Measurements from ENCODE around the gene RPL27.
"Not testable (repeated sequence)": the region's sequence is repeated elsewhere in the genome, so short reads cannot be mapped to it uniquely, and the experiment has no call there.

RPL27 gene

GRCh38 chr17:42985225-42985624, 13.0 kb upstream of the RPL27 start:
- H3K27ac Mint-ChIP-seq = no peak overlapping the region
- H3K27me3 Mint-ChIP-seq = no peaks in the 10 kb centered on the region
- H3K9me3 Mint-ChIP-seq = no peaks in the 10 kb centered on the region
- peaks cover 17% of the 10 kb centered on the region for H3K36me3 Mint-ChIP-seq
- no peak overlapping the region for H3K4me3 Mint-ChIP-seq
- H3K4me1 Mint-ChIP-seq = peaks cover 34% of the 10 kb centered on the region

- peaks cover 13% of the 10 kb centered on the region for H3K4me1 Mint-ChIP-seq
- H3K36me3 Mint-ChIP-seq = peaks cover 19% of the 10 kb centered on the region
- H3K9me3 Mint-ChIP-seq = no peaks in the 10 kb centered on the region
- no peak overlapping the region for H3K4me3 Mint-ChIP-seq
- H3K27me3 Mint-ChIP-seq = no peaks in the 10 kb centered on the region
- no peak overlapping the region for H3K27ac Mint-ChIP-seq
These were observed 9.1 kb upstream of the RPL27 start for GRCh38 chr17:42989141-42989540.

- H3K4me3 Mint-ChIP-seq = no peak overlapping the region
- no peaks in the 10 kb centered on the region for H3K27me3 Mint-ChIP-seq
- H3K9me3 Mint-ChIP-seq = no peaks in the 10 kb centered on the region
- H3K4me1 Mint-ChIP-seq = peaks cover 10% of the 10 kb centered on the region
- H3K36me3 Mint-ChIP-seq = peaks cover 19% of the 10 kb centered on the region
- H3K27ac Mint-ChIP-seq = peak overlapping the region; percentile 23
These were observed 8.2 kb upstream of the RPL27 start for GRCh38 chr17:42989726-42990652.

GRCh38 chr17:42991471-42991870, 6.7 kb upstream of the RPL27 start:
- Mint-ChIP-seq H3K4me1 (no peaks in the 10 kb centered on the region), H3K36me3 (peaks cover 17% of the 10 kb centered on the region), H3K27me3 (no peaks in the 10 kb centered on the region), H3K4me3 (no peak overlapping the region), H3K9me3 (no peaks in the 10 kb centered on the region), H3K27ac (no peak overlapping the region)

- Mint-ChIP-seq H3K4me3 (no peak overlapping the region), H3K27me3 (no peaks in the 10 kb centered on the region), H3K4me1 (peaks cover 7% of the 10 kb centered on the region), H3K27ac (no peak overlapping the region), H3K9me3 (no peaks in the 10 kb centered on the region), H3K36me3 (peaks cover 17% of the 10 kb centered on the region)
These were observed 5.3 kb upstream of the RPL27 start for GRCh38 chr17:42992872-42993271.

GRCh38 chr17:42993913-42994312, 4.3 kb upstream of the RPL27 start:
- Mint-ChIP-seq H3K4me1 (peaks cover 10% of the 10 kb centered on the region), H3K36me3 (peaks cover 15% of the 10 kb centered on the region)
- H3K4me3 Mint-ChIP-seq, H3K9me3 Mint-ChIP-seq, H3K27me3 Mint-ChIP-seq, H3K27ac Mint-ChIP-seq: not testable (repeated sequence)

GRCh38 chr17:42997390-42997983, 732 bp upstream of the RPL27 start:
- H3K4me3 Mint-ChIP-seq = peak overlapping the region; percentile 98
- H3K9me3 Mint-ChIP-seq = no peaks in the 10 kb centered on the region
- peak overlapping the region; percentile 99 for H3K27ac Mint-ChIP-seq
- H3K4me1 Mint-ChIP-seq = peaks cover 24% of the 10 kb centered on the region
- peaks cover 16% of the 10 kb centered on the region for H3K36me3 Mint-ChIP-seq
- H3K27me3 Mint-ChIP-seq = no peaks in the 10 kb centered on the region

- Mint-ChIP-seq H3K27ac (peak overlapping the region; percentile 99), H3K4me1 (peaks cover 24% of the 10 kb centered on the region), H3K36me3 (peaks cover 16% of the 10 kb centered on the region)
These were observed 845 bp downstream of the RPL27 start for GRCh38 chr17:42999003-42999525.

GRCh38 chr17:43000894-43001293, 2.7 kb downstream of the RPL27 start:
- Mint-ChIP-seq H3K27ac (peak overlapping the region; percentile 74), H3K4me3 (peak overlapping the region; percentile 11), H3K4me1 (peaks cover 24% of the 10 kb centered on the region), H3K36me3 (peaks cover 16% of the 10 kb centered on the region)
- not testable (repeated sequence) for H3K27me3 Mint-ChIP-seq, H3K9me3 Mint-ChIP-seq

More at GRCh38 chr17:42999003-42999525, 845 bp downstream of the RPL27 start:
- H3K9me3 Mint-ChIP-seq = no peaks in the 10 kb centered on the region
- H3K27me3 Mint-ChIP-seq = no peaks in the 10 kb centered on the region
- H3K4me3 Mint-ChIP-seq = peak overlapping the region; percentile 98

GRCh38 chr17:43003542-43004172, 5.4 kb downstream of the RPL27 start:
- Mint-ChIP-seq H3K36me3 (peaks cover 17% of the 10 kb centered on the region), H3K27me3 (no peaks in the 10 kb centered on the region), H3K4me1 (peaks cover 27% of the 10 kb centered on the region), H3K9me3 (no peaks in the 10 kb centered on the region), H3K4me3 (no peak overlapping the region), H3K27ac (peak overlapping the region; percentile 69)

- H3K4me3 Mint-ChIP-seq = peak within 1 kb of the TSS; percentile 100
- no peaks in the 10 kb centered on the region for H3K9me3 Mint-ChIP-seq
- H3K27me3 Mint-ChIP-seq = no peaks in the 10 kb centered on the region
- H3K27ac Mint-ChIP-seq = peak within 1 kb of the TSS; percentile 100
- H3K4me1 Mint-ChIP-seq = peaks cover 33% of the 10 kb centered on the region
- H3K36me3 Mint-ChIP-seq = peaks cover 3% of the 10 kb centered on the region
These were observed 8.7 kb downstream of the RPL27 start, which contains the start of gene IFI35 for GRCh38 chr17:43006639-43007551. Gene IFI35, plus strand, starts transcription at chr17:43006784. Its CDS starts 164 bp downstream, at chr17:43006948.

GRCh38 chr17:43010667-43011308, 12.6 kb downstream of the RPL27 start:
- H3K36me3 Mint-ChIP-seq = peaks cover 10% of the 10 kb centered on the region
- no peaks in the 10 kb centered on the region for H3K9me3 Mint-ChIP-seq
- H3K4me1 Mint-ChIP-seq = peaks cover 36% of the 10 kb centered on the region
- H3K4me3 Mint-ChIP-seq = no peak overlapping the region
- H3K27me3 Mint-ChIP-seq = no peaks in the 10 kb centered on the region
- H3K27ac Mint-ChIP-seq = peak overlapping the region; percentile 52

GRCh38 chr17:43011728-43012472, 13.7 kb downstream of the RPL27 start:
- Mint-ChIP-seq H3K27ac (no peak overlapping the region), H3K4me3 (no peak overlapping the region), H3K4me1 (peaks cover 30% of the 10 kb centered on the region), H3K9me3 (no peaks in the 10 kb centered on the region), H3K36me3 (peaks cover 8% of the 10 kb centered on the region), H3K27me3 (no peaks in the 10 kb centered on the region)

- Mint-ChIP-seq H3K27me3 (no peaks in the 10 kb centered on the region), H3K9me3 (no peaks in the 10 kb centered on the region), H3K4me3 (no peak overlapping the region), H3K27ac (no peak overlapping the region), H3K4me1 (peaks cover 23% of the 10 kb centered on the region), H3K36me3 (peaks cover 8% of the 10 kb centered on the region)
These were observed 15.1 kb downstream of the RPL27 start for GRCh38 chr17:43013296-43013695.

Measured in activated naive CD4-positive, alpha-beta T cell treated with anti-CD3 and anti-CD28 coated beads, Interleukin-2, amount 50 U/mL, for 24 hours (primary cell).